CD4-positive, alpha-beta T cell treated with Interleukin-6 at 100 ng/mL for 8 hours (primary cell): ENCODE data around the gene C2orf92.
A peak's percentile ranks its signal among the peaks of the same experiment; 100 is the strongest.

Experiments used
- DNase-seq: peaks from one replicate; pipeline ENCODE4 v3.0.0-alpha.2; 2020; ENCODE audit warnings: mixed read lengths, low spot score

C2orf92 gene

DNA sequence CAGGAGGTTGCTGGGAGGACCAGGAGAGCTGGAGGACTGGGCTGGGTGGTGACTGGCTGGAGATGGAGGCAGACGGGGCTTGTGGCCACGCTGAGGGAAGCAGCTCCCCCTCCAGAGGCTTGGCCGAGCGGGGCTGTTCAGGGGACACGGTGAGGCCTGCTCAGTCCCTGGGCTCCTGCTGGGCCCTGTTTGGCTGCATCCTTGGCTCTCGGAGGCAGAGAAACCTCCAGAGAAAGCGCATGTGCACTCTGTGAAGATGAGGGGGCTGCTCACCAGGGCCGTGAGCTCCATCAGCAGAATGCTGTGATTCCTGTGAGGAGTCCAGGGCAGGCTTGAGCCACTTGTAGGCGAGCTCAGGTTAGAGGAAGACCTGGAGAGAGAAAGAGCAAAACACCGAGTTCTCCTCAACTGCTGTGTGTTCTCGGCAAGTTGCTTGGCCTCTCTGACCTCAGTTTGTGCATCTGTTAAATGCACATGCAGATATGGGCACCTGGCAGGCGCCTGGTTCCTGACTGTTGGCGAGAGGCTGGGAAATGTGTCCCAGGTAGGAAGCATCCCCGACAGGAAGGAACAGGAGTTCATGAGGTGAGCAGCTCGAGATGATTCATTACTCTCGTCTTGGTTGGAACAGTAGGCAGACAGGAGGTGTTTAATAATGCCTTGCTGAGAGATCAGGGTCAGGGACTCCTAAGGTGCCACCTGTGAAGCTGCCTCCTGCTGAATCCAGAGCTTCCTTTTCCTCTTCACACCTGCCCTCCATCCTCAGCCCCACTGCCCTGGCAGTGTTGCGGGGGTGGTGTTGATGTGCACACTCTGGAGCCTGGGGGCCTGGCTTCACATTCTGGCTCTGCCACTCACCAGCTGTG is 44.8 kb downstream of the C2orf92 start:
- DNase-seq, result peak; percentile 27

DNA sequence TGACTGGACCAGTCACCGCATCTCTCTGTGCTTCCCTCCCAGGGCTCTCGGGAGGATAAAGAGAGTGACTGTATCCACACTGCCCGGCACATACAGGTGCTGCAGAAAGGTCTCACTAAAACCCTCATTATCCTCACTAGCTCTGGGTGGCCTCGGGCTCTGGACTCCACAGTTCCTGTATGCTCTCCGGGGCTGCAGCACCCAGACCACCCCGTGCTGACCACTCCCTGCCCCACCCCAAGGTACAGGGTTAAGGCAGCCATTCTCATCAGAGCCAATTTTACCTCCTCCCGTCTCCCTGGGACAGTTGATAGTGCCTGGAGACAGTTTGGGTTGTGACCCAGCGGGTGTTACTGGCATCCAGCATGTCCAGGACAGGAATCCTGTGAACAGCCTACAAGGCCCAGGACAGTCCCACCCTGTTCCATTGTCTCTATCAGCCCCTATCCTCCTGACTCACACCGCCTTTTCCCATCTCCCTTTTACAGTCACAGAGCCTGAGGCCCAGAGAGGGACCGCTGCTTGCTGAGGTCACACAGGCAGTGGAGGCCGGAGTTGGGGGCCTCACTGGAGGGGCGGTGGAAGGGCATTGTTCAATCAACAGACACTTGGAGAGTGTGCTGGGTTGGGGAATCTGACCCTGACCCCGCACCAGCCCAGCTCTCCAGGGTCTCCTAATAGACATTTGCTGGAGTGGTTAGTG is 45.6 kb downstream of the C2orf92 start:
- no peak for DNase-seq

DNA sequence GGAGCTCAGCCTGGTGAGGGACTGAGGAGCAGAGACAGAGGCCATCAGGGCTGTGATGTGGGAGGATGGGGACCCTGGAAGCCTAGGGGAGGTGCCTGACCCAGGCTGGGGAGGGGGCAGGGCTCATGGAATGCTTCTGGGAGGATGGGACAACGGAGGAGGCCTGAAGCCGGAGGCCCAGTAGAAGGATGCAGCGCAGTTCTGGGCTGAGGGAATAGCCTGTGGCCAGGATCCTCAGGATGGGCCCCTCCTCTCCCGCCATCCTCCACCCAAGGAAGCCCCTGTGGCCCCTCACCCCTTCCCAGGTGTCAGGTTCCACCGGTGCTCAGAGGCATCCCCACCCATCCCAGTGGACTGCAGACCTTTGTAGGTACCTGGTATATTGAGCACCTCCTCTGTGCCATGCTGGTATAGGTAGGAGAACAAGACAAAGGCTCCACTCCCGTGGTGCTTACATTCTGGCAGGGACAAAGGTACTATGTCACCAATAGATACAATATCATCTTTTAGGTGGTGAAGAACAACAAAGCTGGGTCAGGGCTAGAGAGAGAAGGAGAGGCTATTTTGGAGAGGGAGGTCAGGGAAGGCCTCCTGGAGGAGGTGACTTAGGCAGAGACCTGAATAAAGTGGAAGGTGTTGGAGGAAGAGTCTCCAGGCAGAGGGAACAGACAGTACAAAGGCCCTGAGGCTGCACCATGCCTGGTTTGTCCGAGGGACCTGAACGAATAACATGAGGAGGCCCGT is 46.6 kb downstream of the C2orf92 start:
- no peak for DNase-seq

DNA sequence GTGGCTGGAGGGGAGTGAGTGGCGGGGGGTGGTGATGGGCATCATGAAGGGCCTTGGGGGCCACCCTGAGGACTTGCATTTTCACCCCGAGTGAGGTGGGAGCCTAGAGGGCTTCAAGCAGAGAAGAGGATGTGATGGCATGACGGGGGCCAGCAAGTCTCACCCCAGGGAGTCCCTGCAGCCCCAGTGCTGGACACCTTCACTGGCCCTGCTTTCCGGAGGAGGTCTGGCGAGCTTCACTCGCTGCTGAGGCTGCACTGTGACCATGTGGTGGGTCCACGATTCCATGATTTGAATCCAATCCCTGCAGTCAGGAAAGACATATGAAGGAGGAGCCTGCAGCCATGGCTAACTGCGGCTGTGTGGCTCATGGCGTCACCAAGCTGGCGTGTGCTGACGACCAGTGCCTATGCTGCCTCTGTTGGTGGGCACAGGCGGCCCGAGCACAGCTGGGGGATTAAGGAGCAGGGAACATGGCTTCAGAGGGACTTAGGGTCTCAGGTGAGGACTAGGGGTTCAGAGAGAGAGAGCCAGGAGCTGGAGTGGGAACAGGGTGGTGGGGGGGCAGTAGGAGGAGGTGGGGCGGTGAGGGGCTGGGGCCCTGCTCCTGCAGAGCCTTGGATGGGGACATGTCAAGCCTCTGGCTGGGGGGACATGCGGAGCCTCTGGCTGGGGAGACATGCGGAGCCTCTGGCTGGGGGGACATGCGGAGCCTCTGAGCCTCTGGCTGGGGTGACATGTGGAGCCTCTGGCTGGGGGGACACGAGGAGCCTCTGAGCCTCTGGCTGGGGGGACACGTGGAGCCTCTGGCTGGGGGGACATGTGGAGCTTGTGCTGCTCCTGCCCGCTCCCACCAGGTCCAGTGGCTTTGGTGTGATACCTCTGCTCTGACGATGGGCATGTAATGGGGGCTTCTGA is 47.4 kb downstream of the C2orf92 start:
- no peak for DNase-seq

DNA sequence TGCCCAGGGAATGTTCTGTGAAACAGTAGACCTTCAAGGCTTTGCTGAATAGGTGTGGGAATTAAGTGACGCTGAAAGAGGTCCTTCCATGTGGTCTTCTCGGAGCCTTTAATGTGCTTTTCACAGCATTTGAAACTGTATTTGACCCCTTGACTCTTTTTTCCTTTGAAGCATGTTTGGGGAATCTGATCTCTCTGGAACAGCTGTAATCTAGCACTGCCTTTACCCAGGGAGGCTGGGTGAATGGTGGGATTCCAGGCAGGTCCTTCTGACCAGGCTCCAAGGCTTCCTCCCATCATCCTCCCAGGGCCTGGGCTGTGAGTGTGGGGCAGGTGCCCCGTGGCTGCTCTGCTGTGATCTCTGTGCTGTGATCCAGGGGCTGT is 48.1 kb downstream of the C2orf92 start:
- DNase-seq, result no peak

DNA sequence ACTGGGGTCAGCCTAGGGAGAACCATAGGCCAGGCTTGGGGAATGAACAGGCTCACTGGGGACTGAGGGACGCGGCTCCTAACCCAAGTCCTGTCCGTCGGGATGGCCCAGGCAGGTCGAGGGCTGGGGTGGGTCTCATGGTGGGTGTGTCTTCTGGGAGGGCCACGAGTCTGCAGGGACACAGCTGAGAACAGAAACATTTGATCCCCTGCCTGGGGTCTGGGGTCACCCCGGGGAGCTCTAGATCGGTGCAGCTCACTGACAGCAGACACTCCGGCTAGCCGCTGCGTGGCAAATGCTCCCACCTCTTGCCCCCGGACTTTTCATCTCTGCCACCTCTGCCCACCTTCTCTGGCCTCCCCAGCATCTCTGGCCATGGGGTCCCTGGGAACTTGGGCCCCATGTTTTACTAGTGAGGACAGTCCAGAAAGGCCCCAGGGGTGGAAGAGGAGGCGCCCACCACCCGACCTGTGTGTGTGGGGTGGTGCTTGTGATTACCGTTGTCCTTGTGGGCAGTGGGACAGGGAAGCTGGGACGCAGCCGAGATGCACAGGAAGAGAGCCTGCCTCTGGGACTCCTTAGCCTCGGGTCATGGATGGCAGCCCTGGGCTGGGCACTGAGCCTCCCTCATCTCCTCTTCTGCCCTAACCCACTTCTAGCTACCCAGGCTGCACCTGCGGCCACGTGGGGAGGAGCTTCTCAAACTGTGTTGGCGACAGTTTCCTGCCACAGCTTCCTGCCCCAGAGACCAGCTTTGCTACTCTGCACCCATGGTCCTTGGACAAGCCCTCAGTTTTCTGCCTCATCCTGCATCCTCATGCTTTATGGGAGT is 48.8 kb downstream of the C2orf92 start:
- peak; percentile 79 for DNase-seq

DNA sequence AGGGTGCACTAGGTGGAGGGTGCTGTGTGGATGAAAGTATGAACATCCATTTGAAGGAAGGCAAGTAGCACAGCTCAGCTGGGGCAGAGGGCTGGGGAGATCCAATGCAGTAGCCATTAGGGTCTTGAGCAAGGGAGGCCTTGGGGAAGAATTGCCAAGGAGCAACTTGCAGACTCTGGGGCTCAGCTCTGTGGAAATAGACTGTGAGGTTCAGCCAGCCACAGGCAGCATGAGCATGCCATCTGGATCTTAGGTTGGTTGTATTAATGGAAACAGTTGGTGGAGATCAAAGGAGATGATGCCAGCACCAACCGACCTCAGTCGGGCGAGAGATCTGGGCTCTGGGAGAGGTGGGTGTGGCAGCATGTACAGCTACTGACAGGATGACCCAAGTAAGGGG is 49.4 kb downstream of the C2orf92 start:
- DNase-seq, result no peak

DNA sequence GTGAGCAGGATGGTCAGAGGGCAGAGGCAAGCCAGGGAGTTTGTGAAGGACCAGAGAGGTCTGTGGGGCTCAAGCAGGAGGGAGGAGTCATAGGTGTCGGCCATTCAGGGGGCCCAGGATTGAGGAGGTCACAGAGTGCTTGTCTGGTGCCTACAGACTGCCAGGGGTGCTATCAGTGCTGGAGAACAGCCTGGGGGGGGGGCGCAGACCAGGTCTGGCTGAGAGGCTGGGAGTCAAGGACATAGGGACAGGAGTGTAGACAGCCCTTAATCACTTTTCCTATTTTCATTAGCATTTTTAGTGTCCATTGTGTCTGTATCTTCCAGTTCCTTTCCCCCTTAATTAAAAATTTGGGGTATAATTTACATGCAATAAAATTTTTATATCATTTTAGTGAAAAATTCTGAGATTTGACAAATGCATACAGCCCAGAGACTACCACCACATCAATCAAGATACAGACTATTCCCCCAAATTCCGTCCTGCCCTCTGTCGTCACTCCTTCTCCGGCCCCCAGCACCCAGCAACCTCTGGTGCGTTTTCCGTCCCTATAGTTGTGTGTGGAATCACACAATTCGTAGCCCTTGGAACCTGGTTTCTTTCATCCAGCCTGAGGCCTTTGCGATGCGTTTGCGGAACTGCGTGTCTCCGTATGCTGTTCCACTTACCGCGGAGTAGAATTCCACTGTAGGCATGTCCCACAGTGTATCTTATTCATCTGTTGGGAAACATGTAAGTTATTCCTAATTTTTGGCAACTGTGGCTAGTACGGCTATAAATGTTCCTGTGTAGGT is 50.0 kb downstream of the C2orf92 start:
- DNase-seq, result no peak

DNA sequence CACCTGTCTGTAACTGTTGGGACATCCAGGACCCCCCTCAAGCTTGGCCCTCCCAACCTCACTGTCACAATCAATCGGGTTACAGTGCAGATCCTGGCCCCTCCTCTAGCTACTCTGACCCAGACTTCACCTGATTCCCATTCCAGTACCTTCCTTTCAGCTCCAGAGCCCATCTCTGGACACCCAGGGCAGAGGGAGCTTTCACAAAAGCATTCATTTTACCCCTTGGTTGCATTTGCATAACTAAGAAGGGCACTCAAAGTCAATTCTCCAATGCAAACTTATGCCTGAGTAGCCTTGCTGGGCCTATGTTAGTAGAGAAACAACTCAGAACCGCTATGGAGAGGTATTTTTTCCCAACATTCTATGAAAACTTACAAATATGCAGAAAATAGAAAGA is 51.2 kb downstream of the C2orf92 start:
- DNase-seq, result no peak

DNA sequence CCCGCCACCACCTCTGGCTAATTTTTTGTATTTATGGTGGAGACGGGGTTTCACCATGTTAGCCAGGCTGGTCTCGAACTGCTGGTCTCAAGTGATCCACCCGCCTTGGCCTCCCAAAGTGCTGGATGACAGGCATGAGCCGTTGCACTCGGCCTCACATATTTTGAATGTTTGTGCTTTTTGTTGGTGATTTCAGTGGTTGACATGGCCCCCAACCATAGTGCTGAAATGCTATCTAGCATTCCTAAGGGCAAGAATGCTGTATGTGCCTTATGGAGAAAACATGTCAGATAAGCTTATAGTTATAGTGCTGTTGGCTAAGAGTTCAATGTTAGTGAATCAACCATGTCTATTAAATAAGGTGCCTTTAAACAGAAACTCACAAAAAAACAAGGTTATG is 52.7 kb downstream of the C2orf92 start:
- no peak for DNase-seq

DNA sequence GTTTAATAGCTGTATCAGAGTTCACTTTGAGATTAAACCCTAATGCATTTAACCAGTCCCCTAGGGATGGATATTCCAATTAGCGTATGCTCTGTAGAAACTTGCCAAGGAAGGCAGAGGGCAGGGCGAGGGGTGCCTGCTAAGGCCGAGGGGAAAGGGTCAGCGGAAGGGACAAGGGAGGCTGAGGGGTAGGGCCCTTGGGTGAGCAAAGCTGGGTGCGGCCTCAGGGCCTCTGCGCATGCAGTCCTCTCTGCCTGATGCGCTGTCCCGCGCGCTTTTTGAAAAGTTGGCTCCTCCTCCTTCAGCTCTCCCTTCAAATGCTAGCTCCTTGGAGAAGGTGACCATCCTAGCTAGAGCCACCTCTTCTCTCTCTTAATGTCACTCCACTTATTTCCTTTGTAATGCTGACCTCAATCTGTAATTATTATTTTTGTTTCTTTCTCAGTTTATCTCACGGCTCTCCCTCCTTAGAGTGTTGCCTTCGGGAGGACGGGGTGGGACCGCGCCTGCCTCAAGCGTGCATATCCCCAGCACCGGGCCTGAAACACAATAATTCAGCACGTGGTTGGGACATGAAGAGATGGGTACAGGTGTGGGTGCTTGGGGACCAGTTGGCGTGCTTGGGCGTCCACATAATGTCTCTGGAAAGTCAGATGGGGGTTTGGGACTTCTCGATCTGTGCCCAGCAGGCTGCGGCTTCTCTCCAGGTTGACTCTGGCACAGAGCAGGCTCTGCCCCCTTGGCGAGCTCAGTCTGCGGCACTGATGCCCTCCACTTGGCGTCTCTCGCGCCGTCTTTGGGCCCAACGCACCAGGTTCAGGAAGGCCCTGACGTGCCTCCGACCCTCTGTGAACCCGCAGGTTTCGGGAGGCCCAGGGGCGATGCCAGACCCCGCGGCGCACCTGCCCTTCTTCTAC is 53.9 kb downstream of the C2orf92 start:
- DNase-seq, result no peak

DNA sequence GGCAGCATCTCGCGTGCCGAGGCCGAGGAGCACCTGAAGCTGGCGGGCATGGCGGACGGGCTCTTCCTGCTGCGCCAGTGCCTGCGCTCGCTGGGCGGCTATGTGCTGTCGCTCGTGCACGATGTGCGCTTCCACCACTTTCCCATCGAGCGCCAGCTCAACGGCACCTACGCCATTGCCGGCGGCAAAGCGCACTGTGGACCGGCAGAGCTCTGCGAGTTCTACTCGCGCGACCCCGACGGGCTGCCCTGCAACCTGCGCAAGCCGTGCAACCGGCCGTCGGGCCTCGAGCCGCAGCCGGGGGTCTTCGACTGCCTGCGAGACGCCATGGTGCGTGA is 54.5 kb downstream of the C2orf92 start:
- no peak for DNase-seq

DNA sequence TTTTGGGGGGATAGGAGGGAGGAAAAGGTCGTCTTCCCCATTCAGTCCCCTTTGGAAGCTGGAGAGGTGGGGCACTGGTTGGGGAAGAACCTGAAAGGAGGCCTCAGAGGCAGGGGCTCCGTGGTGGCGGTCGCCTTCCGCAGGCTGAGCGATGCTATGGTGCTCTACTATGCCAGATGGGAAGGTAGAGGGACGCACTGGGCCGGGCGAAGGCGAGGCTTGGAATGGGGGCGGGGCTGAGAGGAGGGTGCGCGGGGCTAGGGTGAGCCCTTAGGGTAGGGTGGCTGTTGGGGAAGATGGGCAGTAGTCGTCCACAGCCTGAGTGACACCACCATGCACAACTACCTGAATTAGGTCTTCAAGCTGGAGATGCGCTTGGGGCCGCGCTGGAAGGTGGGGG is 55.0 kb downstream of the C2orf92 start:
- DNase-seq, result no peak

DNA sequence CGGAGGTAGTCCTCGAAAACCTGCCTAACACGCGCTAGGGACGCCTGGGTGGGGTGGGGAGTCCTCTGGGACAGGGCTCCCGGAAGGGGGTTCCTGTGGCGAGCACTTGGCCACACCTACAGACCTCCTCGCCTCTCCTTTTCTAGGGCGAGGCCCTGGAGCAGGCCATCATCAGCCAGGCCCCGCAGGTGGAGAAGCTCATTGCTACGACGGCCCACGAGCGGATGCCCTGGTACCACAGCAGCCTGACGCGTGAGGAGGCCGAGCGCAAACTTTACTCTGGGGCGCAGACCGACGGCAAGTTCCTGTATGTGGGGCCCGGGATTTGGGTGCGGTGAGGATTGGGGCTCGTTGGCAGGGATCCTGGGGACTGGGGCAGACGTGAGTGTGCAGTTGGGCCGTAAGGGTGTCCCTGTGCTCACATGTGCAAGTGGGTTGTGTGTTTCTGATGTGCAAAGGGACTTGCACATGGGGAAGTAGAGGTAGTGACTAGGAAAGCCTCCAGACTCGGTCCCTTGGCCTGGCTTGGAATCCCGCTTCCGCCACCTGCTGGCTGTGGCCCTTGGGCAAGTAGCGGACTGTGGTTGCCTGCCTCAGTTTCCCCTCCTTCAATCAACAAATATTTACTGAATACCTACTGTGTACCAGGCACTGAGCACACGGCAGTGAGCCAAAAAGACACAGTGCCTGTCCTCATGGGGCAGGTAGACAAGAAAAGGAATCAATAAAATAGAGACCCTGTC is 55.6 kb downstream of the C2orf92 start:
- DNase-seq, result no peak

DNA sequence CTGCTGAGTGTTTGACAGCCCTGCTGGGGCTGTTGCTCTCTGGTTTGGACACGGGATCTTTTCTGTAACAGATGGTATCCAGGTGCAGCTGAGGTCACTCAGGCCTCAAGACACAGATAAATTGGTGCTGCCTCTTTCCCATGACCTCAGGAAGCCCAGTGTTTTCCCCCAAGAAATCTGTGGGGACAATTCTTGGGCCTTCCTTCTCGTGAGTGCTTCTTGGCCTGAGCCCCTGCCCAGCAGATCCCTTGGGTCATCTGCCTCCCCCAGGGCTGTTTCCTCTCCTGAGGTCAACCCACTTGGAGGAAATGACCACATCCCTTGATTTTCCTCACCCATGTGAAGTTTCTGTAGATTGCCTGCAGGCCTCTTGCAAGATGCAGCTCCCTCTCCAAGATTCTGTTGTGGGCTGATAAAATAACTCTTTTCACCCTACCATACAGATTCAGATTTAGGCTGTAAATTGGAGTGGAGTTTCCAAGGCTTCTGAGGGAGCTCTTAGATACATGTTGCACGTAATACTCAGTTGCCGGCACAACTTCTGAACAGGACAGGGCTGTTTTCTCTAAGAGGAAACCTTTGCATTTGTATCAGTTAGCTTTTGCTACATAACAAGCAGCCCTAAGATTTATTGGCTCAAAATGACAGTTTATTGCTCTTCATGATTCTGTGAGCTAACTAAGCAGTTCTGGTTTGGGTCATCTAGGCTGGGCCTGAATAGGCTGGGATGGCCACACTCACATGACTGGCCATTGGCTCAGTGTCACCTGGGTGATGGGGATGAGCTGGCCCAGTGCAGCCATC is 57.0 kb downstream of the C2orf92 start:
- no peak for DNase-seq

DNA sequence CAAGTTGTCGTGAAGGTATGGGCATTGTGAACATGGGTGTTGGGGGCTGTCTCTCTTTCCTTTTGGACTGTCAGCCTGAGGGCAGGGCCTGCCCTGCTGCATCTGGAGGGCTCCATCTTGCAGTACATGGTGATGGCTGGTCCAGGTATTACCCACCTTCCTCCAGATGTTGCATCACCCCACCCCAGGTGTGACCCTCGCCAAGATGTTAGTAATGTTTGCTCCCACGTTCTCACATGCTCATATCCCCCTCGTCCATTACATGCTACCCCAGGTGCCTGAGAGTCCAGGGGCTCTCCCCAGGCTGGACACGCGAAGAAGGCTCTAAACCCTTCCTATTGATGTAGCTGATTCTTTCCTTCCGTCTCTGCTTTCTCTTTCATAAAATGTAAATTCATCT is 57.8 kb downstream of the C2orf92 start:
- DNase-seq, result no peak

DNA sequence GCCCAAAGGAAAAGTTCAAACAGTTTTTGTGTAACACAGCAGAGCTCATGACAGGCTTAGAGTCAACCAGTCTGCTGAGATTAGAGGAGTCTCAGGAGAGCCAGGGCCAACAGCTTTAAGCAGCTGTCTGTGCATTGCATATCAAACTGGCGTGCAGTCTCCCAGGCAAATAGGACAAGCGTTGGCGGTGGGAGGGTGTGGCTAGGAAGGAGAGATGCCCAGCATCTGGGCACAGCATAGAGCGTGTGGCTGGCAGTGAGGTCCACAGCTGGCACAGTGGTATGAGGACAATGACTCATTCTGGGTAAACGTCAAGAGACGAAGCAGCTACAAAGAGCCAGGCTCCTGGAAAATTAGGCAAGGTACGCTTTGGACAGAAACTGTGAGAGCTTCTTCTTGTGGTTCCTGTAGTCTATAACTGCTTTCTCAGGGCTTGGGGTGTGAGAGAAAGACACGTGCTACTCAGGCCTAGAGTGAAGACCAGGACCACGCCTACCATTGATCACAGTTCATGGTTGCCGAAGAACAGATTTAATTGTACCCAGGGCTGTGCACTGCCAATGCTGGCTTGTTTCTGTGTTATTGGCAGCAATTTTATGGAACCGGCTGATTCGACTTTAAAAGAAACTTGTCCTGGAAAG is 58.7 kb downstream of the C2orf92 start:
- no peak for DNase-seq
